NCI-H2107 treated with DMSO at 0.1 percent for 48 hours (cell line): ENCODE results near the gene B3GNT8.
A peak's percentile ranks its signal among the peaks of the same experiment; 100 is the strongest.
"Not testable (repeated sequence)": the region's sequence is repeated elsewhere in the genome, so short reads cannot be mapped to it uniquely, and the experiment has no call there.

Experiments
- DNase-seq: peaks from one replicate; lab custom pipeline; 2025; ENCODE audit not compliant: unreplicated experiment; lab: John Stamatoyannopoulos, UW

B3GNT8 gene

DNA sequence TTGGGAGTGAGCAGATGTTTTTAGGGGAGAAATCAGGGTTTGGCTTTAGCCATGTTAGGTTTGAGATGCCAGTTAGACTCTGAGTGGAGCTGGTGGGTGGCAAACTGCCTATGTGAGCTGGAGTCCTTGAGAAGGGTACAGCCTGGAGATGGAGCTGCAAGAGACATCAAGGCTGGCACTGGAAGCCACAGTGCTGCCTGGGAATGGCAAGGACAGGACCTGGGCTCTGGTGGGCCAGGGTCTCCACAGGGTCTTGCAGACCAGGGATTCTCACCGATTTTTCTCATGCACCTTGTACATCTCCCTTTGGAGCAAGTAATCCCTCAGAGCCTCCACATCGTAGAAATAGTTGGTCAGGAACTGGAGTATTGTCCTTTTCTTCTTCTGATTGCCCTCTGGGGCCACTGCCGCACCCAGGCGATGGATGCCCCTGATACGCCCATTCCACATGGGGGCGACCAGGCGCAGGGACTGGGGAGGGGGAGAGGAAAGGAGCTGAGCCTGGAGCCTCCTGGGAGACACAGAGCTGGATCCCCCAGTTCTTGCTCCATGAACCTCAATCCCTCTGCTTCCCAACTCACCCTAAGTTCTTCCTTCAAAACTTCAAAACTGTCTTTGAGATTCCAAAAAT, 10.9 kb upstream of the B3GNT8 start:
- no peak for DNase-seq

DNA sequence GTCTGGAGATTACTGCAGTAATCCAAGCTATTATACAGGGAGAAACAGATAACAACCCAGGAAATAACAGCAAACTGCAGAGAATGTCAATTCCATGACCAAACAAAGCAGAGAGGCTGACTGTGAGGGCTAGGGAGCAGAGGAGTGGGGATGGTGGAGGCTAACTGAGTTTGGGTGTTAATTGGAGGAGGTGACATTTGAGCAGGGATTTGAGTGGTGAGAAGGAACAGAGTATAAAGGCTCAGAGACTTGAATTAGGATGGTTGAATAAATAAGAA, 9.4 kb upstream of the B3GNT8 start:
- DNase-seq: no peak

DNA sequence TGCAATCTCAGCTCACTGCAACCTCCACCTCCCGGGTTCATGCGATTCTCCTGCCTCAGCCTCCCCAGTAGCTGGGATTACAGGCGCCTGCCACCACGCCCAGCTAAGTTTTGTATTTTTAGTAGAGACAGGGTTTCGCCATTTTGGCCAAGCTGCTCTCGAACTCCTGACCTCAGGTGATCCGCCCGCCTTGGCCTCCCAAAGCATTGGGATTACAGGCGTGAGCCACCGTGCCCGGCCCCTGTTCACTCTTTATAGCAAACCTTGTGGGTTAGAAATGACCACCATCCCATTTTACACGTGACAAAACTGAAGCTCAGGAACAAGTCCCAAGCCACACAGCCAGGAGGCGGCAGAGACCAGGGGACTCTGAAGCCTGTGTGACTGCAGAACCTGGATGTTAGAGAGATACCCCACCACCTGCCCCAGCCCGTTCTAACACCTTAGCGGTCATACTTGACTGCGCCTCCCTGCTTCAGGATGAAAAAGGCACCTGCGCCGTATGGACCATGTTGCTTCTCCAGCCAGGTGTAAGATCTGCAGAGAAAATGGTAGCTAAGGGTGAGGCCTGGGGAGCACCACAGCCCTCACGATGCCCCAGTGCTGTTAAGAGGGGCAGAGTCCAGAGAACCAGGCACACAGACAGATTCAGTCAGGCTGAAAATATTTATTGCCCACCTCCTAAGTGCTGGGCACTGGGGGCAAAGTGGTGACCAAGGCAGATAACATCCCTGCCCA, 8.9 kb upstream of the B3GNT8 start:
- DNase-seq: no peak

GRCh38 chr19:41435376-41435775, 8.2 kb upstream of the B3GNT8 start:
- not testable (repeated sequence) for DNase-seq

DNA sequence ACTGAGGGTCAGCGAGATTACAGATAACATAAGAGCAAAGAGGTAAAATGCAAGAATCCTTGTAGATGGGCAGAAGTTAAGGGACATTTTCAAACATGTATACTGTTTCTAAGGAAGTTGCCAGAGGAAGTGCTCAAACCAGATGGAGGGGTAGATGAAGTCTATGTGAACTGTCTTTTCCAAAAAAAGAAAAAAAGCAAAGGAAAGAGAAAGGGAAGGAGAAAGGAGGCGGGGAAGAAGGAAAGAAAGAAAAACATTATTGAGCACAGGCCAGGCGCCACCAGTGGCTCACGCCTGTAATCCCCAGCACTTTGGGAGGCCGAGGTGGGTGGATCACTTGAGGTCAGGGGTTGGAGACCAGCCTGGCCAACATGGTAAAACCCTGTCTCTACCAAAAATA, 7.3 kb upstream of the B3GNT8 start:
- DNase-seq: no peak

- no peak for DNase-seq
Measured at GRCh38 chr19:41433171-41433570, 6.0 kb upstream of the B3GNT8 start.

- no peak for DNase-seq
Measured at GRCh38 chr19:41431426-41432386, 4.5 kb upstream of the B3GNT8 start.

GRCh38 chr19:41430922-41431321, 3.7 kb upstream of the B3GNT8 start:
- peak; percentile 15 for DNase-seq

DNA sequence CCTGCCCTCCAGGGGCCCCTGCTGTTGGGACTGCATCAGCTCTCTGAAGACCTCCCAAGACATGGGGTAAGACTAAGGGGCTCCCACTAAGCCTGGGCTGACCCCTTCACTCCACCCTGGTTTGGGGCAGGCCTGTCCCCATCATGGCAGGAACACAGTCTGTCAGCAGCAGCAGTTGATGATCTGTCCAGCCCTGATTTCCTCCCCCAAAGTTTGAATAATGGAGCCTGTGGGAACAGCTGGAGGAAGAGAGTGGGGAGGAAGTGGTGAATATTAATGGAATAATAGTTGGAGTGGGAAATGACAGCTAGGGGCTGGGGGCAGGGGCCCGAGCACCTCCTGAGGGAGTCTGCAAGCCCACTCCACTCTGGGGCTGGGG, 1.3 kb upstream of the B3GNT8 start:
- no peak for DNase-seq

DNA sequence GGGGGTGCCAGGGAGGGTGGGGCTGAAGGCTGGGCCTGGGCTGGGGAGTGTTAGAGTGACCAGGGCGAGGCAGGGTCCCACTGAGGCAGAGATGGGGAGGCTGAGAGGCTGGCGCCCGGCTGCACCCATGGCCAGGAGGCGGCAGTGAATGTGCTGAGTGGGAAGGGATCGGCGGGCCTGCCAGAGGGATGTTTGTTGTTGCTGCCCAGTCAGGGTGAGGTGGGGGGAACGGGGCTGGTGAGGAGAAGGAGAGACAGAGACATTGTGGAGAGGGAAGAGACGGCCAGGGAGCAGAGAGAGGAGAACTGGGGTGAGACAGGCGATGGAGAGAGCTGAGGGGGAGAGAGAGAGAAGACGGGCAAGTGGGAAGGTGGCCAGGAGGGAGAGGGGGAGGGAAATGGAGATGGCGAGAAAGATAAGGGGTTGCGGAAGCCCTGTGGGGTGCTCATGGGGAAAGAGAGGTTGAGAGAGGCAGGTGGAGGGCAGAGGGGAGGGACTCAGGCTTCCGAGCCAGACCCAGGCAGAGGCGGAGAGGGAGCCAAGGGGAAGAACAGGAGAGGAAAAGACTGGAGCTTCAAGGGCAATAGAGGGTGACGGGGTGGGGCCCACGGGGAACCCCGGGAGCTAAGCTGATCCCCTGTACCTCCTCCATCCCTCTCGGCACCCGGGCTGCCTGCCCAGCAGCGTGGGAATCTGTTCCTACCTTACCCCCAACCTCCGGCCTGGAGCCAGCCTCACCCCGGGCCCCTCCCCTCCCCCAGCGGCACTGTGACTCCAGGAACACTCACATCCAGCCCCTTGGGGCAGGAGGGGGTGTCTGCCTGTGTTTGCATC, 690 bp upstream of the B3GNT8 start:
- DNase-seq: peak; percentile 61

- no peak for DNase-seq
Measured at GRCh38 chr19:41426116-41426841, 895 bp downstream of the B3GNT8 start.

DNA sequence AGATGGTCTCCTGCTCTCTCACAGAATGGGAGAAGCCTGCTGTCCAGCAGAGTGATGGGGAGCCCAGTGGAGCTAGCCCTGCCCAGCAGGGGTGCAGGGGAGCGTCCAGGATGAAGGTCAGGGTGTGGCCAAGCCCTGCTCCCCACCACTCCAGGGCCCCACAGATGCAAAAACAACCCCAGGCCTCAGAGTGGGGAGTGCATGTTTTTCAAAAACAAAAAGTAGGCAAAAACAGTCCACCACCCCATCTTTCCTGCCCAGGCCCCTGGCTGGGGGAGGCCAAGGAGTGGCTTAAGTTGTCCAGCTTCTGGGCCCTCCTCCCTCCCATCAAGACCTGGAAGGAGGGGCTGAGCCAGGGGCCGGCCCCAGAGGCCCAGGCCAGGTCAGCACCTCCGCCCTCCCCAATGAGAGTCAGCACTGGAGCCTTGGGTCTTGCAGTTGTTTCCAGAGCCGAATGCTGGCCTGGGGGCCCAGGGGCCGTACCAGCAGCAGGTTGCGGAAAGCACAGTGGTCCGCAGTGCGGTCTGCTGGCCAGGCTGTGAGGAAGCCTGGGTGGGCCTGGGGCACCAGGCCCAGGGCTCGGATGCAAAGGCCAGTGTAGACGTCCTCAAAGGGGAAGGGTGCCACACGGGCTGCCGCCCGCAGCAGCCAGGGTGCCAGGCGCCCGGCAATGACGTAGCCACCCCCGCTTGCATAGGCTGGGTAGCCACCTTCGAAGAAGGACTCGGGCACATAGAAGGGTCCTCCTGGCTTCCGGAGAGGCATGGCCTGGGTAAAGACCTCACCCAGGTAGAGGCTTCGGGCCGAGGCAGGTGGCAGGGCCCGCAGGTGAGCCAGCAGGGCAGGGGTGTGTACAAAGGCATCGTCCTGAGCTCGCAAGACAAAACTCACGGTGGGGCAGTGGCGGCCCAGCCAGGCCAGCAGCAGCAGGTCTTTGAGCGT, 1.7 kb downstream of the B3GNT8 start:
- DNase-seq: no peak

- DNase-seq: no peak
Measured at GRCh38 chr19:41424335-41425173, 2.6 kb downstream of the B3GNT8 start.

DNA sequence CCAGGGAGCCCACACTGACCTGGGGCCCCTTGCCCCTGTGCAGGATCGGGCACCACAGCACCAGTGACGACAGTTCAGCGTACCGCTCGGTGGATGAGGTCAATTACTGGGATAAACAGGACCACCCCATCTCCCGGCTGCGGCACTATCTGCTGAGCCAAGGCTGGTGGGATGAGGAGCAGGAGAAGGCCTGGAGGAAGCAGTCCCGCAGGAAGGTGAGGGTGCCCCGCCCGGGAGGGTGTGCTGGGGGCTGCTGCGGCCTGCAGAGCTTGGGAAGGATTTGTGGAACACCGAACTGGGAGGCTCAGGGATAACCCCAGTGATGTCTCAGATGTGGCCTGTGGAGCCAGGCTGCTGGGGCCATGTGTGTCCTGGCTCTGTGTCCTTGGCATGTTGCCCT, 4.2 kb downstream of the B3GNT8 start:
- DNase-seq: no peak

DNA sequence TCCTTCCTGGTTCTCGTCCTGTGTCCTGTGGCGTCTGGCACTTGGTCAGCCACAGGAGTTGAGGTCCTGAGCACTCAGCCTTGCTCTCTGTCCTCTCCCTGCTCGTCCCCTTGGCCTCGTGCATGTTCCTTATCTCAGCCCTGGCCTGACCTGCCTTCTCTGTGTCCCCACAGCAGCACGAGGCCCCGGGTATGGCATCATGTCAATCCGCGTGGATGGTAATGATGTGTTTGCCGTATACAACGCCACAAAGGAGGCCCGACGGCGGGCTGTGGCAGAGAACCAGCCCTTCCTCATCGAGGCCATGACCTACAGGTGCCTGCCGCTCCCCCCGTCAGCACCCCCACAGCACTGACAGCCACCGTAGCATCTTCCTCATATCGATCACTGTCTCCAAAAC, 4.7 kb downstream of the B3GNT8 start:
- no peak for DNase-seq

- DNase-seq: no peak
Measured at GRCh38 chr19:41421973-41422372, 5.2 kb downstream of the B3GNT8 start.

- peak; percentile 92 for DNase-seq
Measured at GRCh38 chr19:41421314-41421713, 5.9 kb downstream of the B3GNT8 start.

GRCh38 chr19:41420101-41420880, 6.9 kb downstream of the B3GNT8 start:
- no peak for DNase-seq
